HG03571 (cell line): ENCODE results near the gene CDC42EP3.

Experiments
- ATAC-seq: cut with Tn5 transposase; IDR thresholded peaks from one replicate; pipeline ENCODE4 v1.9.1; 2021; ENCODE audit not compliant: unreplicated experiment

Gene CDC42EP3

GRCh38 chr2:37683921-37684780, 12.7 kb upstream of the CDC42EP3 start:
- ATAC-seq = no peak

GRCh38 chr2:37683241-37683640, 11.8 kb upstream of the CDC42EP3 start:
- no peak for ATAC-seq

GRCh38 chr2:37682473-37682872, 11.0 kb upstream of the CDC42EP3 start:
- no peak for ATAC-seq

- no peak for ATAC-seq
Measured at GRCh38 chr2:37681587-37681986, 10.1 kb upstream of the CDC42EP3 start.

- no peak for ATAC-seq
Measured at GRCh38 chr2:37679072-37679695, 7.7 kb upstream of the CDC42EP3 start.

GRCh38 chr2:37676274-37676673, 4.8 kb upstream of the CDC42EP3 start:
- no peak for ATAC-seq

GRCh38 chr2:37674946-37675345, 3.5 kb upstream of the CDC42EP3 start:
- ATAC-seq = no peak

GRCh38 chr2:37672870-37673184, 1.4 kb upstream of the CDC42EP3 start:
- ATAC-seq = no peak

- ATAC-seq = peak; percentile 59
Measured at GRCh38 chr2:37672104-37672869, 845 bp upstream of the CDC42EP3 start.

- ATAC-seq = peak; percentile 17
Measured at GRCh38 chr2:37671816-37672103, 318 bp upstream of the CDC42EP3 start.

- ATAC-seq = no peak
Measured at GRCh38 chr2:37670378-37671008, 949 bp downstream of the CDC42EP3 start.

- ATAC-seq = no peak
Measured at GRCh38 chr2:37669446-37669845, 2.0 kb downstream of the CDC42EP3 start.

- no peak for ATAC-seq
Measured at GRCh38 chr2:37667704-37668103, 3.7 kb downstream of the CDC42EP3 start.

GRCh38 chr2:37666772-37667171, 4.7 kb downstream of the CDC42EP3 start:
- no peak for ATAC-seq

GRCh38 chr2:37665604-37666362, 5.7 kb downstream of the CDC42EP3 start:
- ATAC-seq = no peak

GRCh38 chr2:37665043-37665442, 6.4 kb downstream of the CDC42EP3 start:
- ATAC-seq = no peak

- ATAC-seq = no peak
Measured at GRCh38 chr2:37664231-37664643, 7.2 kb downstream of the CDC42EP3 start.

- no peak for ATAC-seq
Measured at GRCh38 chr2:37663390-37663789, 8.1 kb downstream of the CDC42EP3 start.

- ATAC-seq = no peak
Measured at GRCh38 chr2:37659723-37660122, 11.7 kb downstream of the CDC42EP3 start.

GRCh38 chr2:37658682-37659081, 12.8 kb downstream of the CDC42EP3 start:
- no peak for ATAC-seq

- ATAC-seq = no peak
Measured at GRCh38 chr2:37657471-37657870, 14.0 kb downstream of the CDC42EP3 start.
